ENCODE data around the gene STH.
"Not testable (repeated sequence)": the region's sequence is repeated elsewhere in the genome, so short reads cannot be mapped to it uniquely, and the experiment has no call there.

STH gene

DNA sequence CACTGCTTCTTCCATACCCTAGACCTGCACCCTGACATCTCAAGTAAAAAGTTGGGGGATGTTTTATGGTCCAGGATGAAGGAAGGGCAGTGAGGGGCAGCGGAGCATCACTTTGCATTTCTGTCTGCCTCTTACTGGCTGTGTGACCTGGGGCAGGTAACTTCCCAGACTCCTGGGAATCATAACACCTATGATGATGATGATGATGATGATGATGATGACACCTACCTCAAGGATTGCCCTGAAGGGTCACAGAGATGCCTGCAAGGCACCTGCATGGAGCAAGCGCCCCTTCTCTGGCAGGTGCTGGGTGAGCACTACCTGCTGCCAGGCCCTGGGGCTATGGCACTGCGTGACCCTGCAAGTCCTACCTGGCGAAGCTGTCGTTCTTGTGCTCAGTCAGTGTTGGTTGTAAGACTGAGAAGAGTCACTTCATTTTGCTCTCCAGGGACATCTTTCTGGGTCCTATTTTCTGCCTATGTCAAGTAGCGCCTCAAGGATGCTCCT, 46.2 kb upstream of the STH start:
- TF ChIP-seq, protein P1, sequence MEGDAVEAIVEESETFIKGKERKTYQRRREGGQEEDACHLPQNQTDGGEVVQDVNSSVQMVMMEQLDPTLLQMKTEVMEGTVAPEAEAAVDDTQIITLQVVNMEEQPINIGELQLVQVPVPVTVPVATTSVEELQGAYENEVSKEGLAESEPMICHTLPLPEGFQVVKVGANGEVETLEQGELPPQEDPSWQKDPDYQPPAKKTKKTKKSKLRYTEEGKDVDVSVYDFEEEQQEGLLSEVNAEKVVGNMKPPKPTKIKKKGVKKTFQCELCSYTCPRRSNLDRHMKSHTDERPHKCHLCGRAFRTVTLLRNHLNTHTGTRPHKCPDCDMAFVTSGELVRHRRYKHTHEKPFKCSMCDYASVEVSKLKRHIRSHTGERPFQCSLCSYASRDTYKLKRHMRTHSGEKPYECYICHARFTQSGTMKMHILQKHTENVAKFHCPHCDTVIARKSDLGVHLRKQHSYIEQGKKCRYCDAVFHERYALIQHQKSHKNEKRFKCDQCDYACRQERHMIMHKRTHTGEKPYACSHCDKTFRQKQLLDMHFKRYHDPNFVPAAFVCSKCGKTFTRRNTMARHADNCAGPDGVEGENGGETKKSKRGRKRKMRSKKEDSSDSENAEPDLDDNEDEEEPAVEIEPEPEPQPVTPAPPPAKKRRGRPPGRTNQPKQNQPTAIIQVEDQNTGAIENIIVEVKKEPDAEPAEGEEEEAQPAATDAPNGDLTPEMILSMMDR (IDR thresholded peaks at IDR 0.05; ENCODE audit: low read depth, low read length) = no peak
- no peak overlapping the region for H3K4me3 ChIP-seq (ENCODE audit: low read depth, low read length)
- no peaks in the 10 kb centered on the region for H3K36me3 ChIP-seq
- no peak for DNase-seq
- H3K4me1 ChIP-seq = peaks cover 11% of the 10 kb centered on the region
- H3K27me3 ChIP-seq = no peaks in the 10 kb centered on the region
- H3K9me3 ChIP-seq = no peaks in the 10 kb centered on the region

- no peak overlapping the region for H3K4me3 ChIP-seq (ENCODE audit: low read depth, low read length)
- H3K4me1 ChIP-seq = peaks cover 6% of the 10 kb centered on the region
- H3K36me3 ChIP-seq = no peaks in the 10 kb centered on the region
- H3K27me3 ChIP-seq = no peaks in the 10 kb centered on the region
- no peaks in the 10 kb centered on the region for H3K9me3 ChIP-seq
- DNase-seq = no peak
- TF ChIP-seq, protein P1 (IDR thresholded peaks at IDR 0.05; ENCODE audit: low read depth, low read length) = no peak
These were observed 45.5 kb upstream of the STH start for GRCh38 chr17:45953561-45953960.

DNA sequence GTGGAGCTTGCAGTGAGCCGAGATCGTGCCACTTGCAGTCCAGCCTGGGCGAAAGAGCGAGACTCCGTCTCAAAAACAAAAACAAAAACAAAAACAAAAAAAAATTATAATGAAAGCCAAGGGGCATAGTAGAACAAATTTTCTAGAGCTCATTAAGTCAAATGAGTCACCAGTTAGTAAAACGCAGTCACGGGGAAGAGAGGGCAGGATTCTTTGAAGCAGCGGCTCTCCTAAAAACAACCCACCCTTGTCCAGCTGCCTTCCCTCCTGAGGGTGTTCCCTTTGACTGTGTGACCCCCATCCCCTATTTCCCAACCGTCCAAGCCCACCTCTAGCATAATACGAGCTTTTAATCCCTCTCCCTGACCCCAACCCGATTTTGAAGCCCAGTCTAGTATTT, 44.1 kb upstream of the STH start:
- Histone ChIP-seq H3K36me3 (no peaks in the 10 kb centered on the region), H3K27me3 (no peaks in the 10 kb centered on the region), H3K9me3 (no peaks in the 10 kb centered on the region), H3K4me3 (ENCODE audit: low read depth, low read length) (no peak overlapping the region), H3K4me1 (peaks cover 3% of the 10 kb centered on the region; the same call in 1 of the 2 replicates)
- TF ChIP-seq, protein P1 (IDR thresholded peaks at IDR 0.05; ENCODE audit: low read depth, low read length) = no peak
- no peak for DNase-seq

DNA sequence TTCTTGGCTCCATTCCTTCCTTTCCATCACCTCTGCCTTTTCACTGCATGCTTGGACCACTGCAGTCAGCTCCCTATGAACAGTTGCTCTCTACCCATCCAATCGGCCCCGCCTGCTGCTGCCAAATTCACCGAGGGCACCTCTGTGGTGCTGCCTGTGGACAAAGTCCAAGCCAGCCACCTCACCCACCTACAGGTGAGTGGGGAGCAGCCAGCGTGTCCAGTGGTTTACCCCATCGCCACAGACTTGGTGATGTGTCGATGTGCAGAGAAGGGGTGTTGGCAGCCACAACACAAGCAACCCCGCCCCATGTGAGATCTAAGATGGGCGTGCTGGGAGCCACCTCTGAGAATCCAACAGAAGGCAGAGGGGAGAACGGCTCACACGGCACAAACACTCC, 43.7 kb upstream of the STH start:
- peaks cover 3% of the 10 kb centered on the region; the same call in 1 of the 2 replicates for H3K4me1 ChIP-seq
- H3K9me3 ChIP-seq = no peaks in the 10 kb centered on the region
- H3K4me3 ChIP-seq (ENCODE audit: low read depth, low read length) = no peak overlapping the region
- TF ChIP-seq, protein P1 (IDR thresholded peaks at IDR 0.05; ENCODE audit: low read depth, low read length) = no peak
- DNase-seq = no peak
- no peaks in the 10 kb centered on the region for H3K27me3 ChIP-seq
- no peaks in the 10 kb centered on the region for H3K36me3 ChIP-seq

- DNase-seq = no peak
- Histone ChIP-seq H3K9me3 (no peaks in the 10 kb centered on the region), H3K36me3 (no peaks in the 10 kb centered on the region), H3K27me3 (no peaks in the 10 kb centered on the region), H3K4me3 (ENCODE audit: low read depth, low read length) (no peak overlapping the region), H3K4me1 (no peaks in the 10 kb centered on the region)
- TF ChIP-seq, protein P1 (IDR thresholded peaks at IDR 0.05; ENCODE audit: low read depth, low read length) = no peak
These were observed 43.0 kb upstream of the STH start for GRCh38 chr17:45956090-45956489.

DNA sequence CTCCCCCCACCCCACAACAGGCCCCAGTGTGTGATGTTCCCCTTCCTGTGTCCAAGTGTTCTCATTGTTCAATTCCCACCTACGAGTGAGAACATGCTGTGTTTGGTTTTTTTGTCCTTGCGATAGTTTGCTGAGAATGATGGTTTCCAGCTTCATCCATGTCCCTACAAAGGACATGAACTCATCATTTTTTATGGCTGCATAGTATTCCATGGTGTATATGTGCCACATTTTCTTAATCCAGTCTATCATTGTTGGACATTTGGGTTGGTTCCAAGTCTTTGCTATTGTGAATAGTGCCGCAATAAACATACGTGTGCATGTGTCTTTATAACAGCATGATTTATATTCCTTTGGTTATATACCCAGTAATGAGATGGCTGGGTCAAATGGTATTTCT, 42.3 kb upstream of the STH start:
- not testable (repeated sequence) for H3K4me1 ChIP-seq; H3K36me3 ChIP-seq; DNase-seq; H3K4me3 ChIP-seq (ENCODE audit: low read depth, low read length); H3K27me3 ChIP-seq; H3K9me3 ChIP-seq

DNA sequence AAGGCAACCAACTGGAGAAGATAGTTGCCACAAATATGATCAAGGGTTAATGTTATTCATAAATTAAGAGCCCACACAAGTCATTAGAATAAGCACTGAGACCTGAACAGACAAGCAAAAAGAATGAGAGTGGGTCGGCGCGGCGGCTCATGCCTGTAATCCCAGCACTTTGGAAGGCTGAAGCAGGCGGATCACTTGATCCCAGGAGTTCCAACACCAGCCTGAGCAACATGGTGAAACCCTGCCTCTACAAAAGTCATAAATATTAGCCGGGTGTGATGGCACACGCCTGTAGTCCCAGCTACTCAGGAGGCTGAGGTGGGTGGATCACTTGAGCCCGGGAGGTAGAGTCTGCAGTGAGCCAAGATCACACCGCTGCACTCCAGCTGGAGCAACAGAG, 40.7 kb upstream of the STH start:
- Histone ChIP-seq H3K9me3 (no peaks in the 10 kb centered on the region), H3K4me1 (no peaks in the 10 kb centered on the region; the same call in 1 of the 2 replicates), H3K36me3 (no peaks in the 10 kb centered on the region), H3K27me3 (no peaks in the 10 kb centered on the region), H3K4me3 (ENCODE audit: low read depth, low read length) (no peak overlapping the region)
- TF ChIP-seq, protein P1 (IDR thresholded peaks at IDR 0.05; ENCODE audit: low read depth, low read length) = no peak
- no peak for DNase-seq

Measured in BE2C (cell line).